ENCODE results near the gene MYLK. TPM values are rescaled to one million over a fixed set of nuclear protein-coding genes. Genes with fewer than 3 reads are reported as not detected.

Gene MYLK
- total RNA-seq, 1 donor from 2014 or later = 11.1 TPM

DNA sequence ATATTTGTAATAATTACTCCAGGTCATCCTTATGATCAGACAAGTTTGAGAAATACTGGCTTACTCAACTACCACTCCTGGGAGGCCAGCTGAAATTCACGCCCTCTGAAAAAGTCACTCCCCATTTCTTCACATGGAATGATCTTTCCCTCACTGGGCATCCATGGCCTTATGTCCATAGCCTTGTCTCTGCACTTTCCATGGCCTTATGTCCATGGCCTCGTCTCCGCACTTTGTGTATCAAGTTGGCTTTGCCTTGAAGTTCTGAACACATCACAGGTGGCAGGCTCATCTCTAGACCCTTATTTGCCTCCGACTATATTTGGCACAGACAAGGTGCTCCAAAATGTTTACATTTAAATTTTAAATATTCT lies 241.2 kb downstream of the MYLK start:
- H3K27me3 ChIP-seq (ENCODE audit: low read depth) = no peaks in the 10 kb centered on the region
- H3K27ac ChIP-seq (replicated peaks) = no peak overlapping the region
- H3K4me1 ChIP-seq = no peaks in the 10 kb centered on the region
- intact Hi-C loops (cut with micrococcal nuclease) = no loop called here
- TF ChIP-seq, protein P1, sequence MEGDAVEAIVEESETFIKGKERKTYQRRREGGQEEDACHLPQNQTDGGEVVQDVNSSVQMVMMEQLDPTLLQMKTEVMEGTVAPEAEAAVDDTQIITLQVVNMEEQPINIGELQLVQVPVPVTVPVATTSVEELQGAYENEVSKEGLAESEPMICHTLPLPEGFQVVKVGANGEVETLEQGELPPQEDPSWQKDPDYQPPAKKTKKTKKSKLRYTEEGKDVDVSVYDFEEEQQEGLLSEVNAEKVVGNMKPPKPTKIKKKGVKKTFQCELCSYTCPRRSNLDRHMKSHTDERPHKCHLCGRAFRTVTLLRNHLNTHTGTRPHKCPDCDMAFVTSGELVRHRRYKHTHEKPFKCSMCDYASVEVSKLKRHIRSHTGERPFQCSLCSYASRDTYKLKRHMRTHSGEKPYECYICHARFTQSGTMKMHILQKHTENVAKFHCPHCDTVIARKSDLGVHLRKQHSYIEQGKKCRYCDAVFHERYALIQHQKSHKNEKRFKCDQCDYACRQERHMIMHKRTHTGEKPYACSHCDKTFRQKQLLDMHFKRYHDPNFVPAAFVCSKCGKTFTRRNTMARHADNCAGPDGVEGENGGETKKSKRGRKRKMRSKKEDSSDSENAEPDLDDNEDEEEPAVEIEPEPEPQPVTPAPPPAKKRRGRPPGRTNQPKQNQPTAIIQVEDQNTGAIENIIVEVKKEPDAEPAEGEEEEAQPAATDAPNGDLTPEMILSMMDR (IDR thresholded peaks at IDR 0.05; ENCODE audit: borderline replicate concordance) = no peak
- peaks cover 13% of the 10 kb centered on the region for H3K36me3 ChIP-seq
- DNase-seq = no peak
- no peaks in the 10 kb centered on the region for H3K9me3 ChIP-seq (replicated peaks)
- H3K4me3 ChIP-seq = no peak overlapping the region

DNA sequence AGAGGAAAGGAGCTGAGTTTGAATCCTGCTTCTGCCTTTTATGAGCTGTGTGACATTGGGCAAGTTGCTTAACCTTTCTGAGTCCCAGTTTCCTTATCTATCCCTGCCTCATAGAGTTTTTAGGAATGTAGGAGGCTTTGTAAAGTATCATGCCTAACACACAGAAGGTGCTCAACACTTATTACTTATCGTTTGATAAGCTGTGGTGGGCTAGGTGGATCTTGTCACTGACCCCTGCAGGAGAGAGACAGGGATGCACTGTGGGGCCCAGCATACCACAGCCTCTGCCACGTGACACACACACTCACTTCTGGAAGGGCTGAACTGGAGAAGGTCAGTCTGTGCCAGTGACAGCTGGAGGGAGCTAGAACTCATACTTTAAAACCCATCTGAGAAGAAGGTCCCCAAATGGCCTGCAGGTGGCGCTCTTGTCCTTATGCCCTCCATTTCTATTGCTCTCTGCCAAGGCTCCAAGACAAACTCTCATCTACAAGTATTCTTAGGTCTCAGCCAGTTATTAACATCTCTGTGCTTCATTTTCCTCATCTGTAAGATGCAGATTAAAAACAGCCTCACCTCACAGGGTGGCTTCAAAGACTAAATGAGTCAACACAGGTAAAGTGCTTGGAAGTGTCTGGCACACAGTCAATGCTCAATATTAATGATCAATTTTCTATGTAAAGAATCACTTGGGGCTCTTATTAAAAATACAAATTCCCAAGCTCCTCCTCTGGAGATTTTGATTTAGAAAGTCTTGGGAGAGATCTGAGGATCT lies 241.8 kb downstream of the MYLK start:
- intact Hi-C loops (cut with micrococcal nuclease) = no loop called here
- Histone ChIP-seq H3K4me3 (no peak overlapping the region), H3K27me3 (ENCODE audit: low read depth) (no peaks in the 10 kb centered on the region), H3K27ac (replicated peaks) (no peak overlapping the region), H3K4me1 (no peaks in the 10 kb centered on the region), H3K9me3 (replicated peaks) (no peaks in the 10 kb centered on the region), H3K36me3 (peaks cover 13% of the 10 kb centered on the region)
- TF ChIP-seq, protein P1 (IDR thresholded peaks at IDR 0.05; ENCODE audit: borderline replicate concordance) = peak; percentile 77
- DNase-seq = peak; percentile 61

DNA sequence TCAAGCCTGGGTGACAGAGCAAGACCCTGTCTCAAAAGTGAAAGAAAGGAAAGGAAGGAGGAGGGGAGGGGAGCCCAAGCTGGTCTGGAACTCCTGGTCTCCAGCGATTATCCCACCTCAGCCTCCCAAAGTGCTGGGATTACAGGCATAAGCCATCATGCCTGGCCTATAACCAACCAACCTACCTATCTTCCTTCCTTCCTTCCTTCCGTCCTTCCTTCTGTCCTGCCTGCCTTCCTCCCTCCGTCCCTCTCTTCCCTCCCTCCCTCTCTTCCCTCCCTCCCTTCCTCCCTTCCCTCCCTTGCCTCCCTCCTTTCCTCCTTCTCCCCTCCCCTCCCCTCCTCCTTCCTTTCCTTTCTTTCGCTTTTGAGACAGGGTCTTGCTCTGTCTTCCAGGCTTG lies 242.6 kb downstream of the MYLK start:
- Histone ChIP-seq H3K9me3 (replicated peaks) (no peaks in the 10 kb centered on the region), H3K36me3 (peaks cover 4% of the 10 kb centered on the region), H3K27me3 (ENCODE audit: low read depth) (no peaks in the 10 kb centered on the region), H3K4me1 (peaks cover 5% of the 10 kb centered on the region), H3K27ac (replicated peaks) (no peak overlapping the region), H3K4me3 (no peak overlapping the region)
- TF ChIP-seq, protein P1 (IDR thresholded peaks at IDR 0.05; ENCODE audit: borderline replicate concordance) = no peak
- intact Hi-C loops (cut with micrococcal nuclease) = no loop called here
- no peak for DNase-seq

DNA sequence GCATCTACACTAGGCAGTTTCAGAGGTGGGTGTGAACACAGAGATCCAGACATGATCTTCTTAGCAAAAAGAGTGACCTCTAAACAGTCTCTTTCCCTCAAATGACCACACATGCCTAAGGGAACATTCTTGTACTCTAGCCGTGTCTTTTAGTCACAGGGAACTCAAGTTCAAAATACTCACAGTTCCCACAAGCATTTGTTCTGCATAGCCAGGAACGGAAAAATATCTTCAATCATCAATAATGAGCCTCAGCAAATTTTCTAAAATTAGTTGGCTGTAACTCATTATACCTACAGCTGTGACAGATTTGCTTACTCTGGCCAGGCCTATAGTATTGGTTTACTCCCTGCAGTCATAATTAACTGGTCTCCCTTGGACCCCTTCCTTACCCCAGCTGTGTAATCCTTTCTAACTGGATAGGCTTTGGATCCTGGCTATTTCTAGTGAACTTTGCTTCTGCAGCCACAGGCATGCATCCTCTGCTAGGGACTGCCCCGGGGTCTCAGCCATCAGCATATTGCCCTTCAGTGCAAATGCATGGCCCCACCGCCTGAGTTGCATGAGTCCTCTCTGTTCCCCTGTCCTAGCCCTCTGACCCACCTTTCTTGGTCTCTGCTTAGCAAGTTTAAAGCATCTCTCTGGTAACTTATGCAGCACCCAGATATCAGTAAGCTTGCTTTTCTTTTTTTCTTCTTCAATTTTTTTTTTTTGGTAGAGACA lies 243.2 kb downstream of the MYLK start:
- intact Hi-C loops (cut with micrococcal nuclease) = no loop called here
- no peaks in the 10 kb centered on the region for H3K36me3 ChIP-seq
- H3K27ac ChIP-seq (replicated peaks) = no peak overlapping the region

DNA sequence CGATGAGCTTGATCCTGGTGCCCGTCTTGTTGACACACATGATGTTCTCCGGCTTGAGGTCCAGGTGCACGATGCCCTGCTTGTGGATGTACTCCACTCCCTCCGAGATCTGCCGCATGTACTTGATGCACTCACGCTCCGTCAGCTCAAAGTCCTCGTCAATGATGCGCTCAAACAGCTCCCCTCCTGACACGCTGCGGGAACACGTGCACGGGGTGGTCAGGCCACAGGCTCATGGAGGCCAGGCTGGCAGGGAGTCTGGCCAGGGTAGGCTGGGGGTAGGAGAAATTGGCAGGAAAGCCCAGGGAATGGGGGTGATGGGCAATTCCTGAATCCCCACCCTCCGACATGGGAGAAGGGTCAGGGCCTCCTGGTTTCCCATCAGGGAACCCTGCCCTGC lies 243.8 kb downstream of the MYLK start:
- H3K9me3 ChIP-seq (replicated peaks) = no peaks in the 10 kb centered on the region
- no peak overlapping the region for H3K27ac ChIP-seq (replicated peaks)
- TF ChIP-seq, protein P1 (IDR thresholded peaks at IDR 0.05; ENCODE audit: borderline replicate concordance) = no peak
- no peak overlapping the region for H3K4me3 ChIP-seq
- intact Hi-C loops (cut with micrococcal nuclease) = no loop called here
- H3K27me3 ChIP-seq (ENCODE audit: low read depth) = no peaks in the 10 kb centered on the region
- no peaks in the 10 kb centered on the region for H3K36me3 ChIP-seq
- peaks cover 7% of the 10 kb centered on the region for H3K4me1 ChIP-seq
- DNase-seq = no peak

More for the DNA sequence above, 243.2 kb downstream of the MYLK start:
- Histone ChIP-seq H3K4me1 (peaks cover 5% of the 10 kb centered on the region), H3K27me3 (ENCODE audit: low read depth) (no peaks in the 10 kb centered on the region), H3K9me3 (replicated peaks) (no peaks in the 10 kb centered on the region), H3K4me3 (no peak overlapping the region)
- TF ChIP-seq, protein P1 (IDR thresholded peaks at IDR 0.05; ENCODE audit: borderline replicate concordance) = no peak
- DNase-seq = no peak

Measured in left ventricle myocardium inferior (tissue), 1 donor.